ENCODE measurements around the gene TMA7. TPM values are rescaled to one million over a fixed set of nuclear protein-coding genes. Genes with fewer than 3 reads are reported as not detected.
A peak's percentile ranks its signal among the peaks of the same experiment; 100 is the strongest.

The TMA7 gene
- total RNA-seq, 1 donor from 2014 or later = 510 TPM

- Mint-ChIP-seq H3K9me3 (no peaks in the 10 kb centered on the region), H3K4me1 (peaks cover 30% of the 10 kb centered on the region), H3K27ac (peak overlapping the region; percentile 67), H3K4me3 (peak overlapping the region; percentile 30), H3K27me3 (ENCODE audit: insufficient read depth, low read depth) (no peaks in the 10 kb centered on the region), H3K36me3 (peaks cover 4% of the 10 kb centered on the region)
- H2AFZ ChIP-seq (replicated peaks) = no peak overlapping the region
- peaks cover 40% of the 10 kb centered on the region for H3K79me2 ChIP-seq (ENCODE audit: low read depth)
- no peaks in the 10 kb centered on the region for H3K9me3 ChIP-seq (ENCODE audit: low read depth)
- no peak for TF ChIP-seq EZH2 (IDR thresholded peaks at IDR 0.05)
- TF ChIP-seq CTCF (IDR thresholded peaks at IDR 0.05) = no peak
- TF ChIP-seq EZH2phosphoT487 (IDR thresholded peaks at IDR 0.05) = no peak
- H3K4me1 ChIP-seq = peaks cover 20% of the 10 kb centered on the region
- H3K27me3 ChIP-seq = no peaks in the 10 kb centered on the region
- no peaks in the 10 kb centered on the region for H3K36me3 ChIP-seq
- H3K9ac ChIP-seq = no peak overlapping the region
- DNase-seq (ENCODE audit: low spot score) = no peak
- no peaks in the 10 kb centered on the region for H4K20me1 ChIP-seq (ENCODE audit: low read depth)
- H3F3A ChIP-seq (ENCODE audit: low read depth) = peaks cover 66% of the 10 kb centered on the region
- H3K4me3 ChIP-seq = no peak overlapping the region
- H3K27ac ChIP-seq = no peak overlapping the region
- no peak overlapping the region for H3K4me2 ChIP-seq
Observed at GRCh38 chr3:48434591-48435222, 5.3 kb upstream of the TMA7 start.

- H3K27me3 ChIP-seq = no peaks in the 10 kb centered on the region
- H3K9me3 ChIP-seq (ENCODE audit: low read depth) = no peaks in the 10 kb centered on the region
- Mint-ChIP-seq H3K27ac (peak overlapping the region; percentile 15), H3K9me3 (no peaks in the 10 kb centered on the region), H3K36me3 (peaks cover 4% of the 10 kb centered on the region), H3K4me1 (peaks cover 33% of the 10 kb centered on the region), H3K27me3 (ENCODE audit: insufficient read depth, low read depth) (no peaks in the 10 kb centered on the region), H3K4me3 (no peak overlapping the region)
- no peak overlapping the region for H2AFZ ChIP-seq (replicated peaks)
- peaks cover 63% of the 10 kb centered on the region for H3F3A ChIP-seq (ENCODE audit: low read depth)
- H3K27ac ChIP-seq = no peak overlapping the region
- H3K4me3 ChIP-seq = no peak overlapping the region
- no peaks in the 10 kb centered on the region for H3K36me3 ChIP-seq
- no peak for DNase-seq (ENCODE audit: low spot score)
- no peaks in the 10 kb centered on the region for H4K20me1 ChIP-seq (ENCODE audit: low read depth)
- H3K4me1 ChIP-seq = peaks cover 19% of the 10 kb centered on the region
- TF ChIP-seq EZH2 (IDR thresholded peaks at IDR 0.05) (no peak), CTCF (IDR thresholded peaks at IDR 0.05) (no peak), EZH2phosphoT487 (IDR thresholded peaks at IDR 0.05) (no peak)
- no peak overlapping the region for H3K9ac ChIP-seq
- no peak overlapping the region for H3K4me2 ChIP-seq
- H3K79me2 ChIP-seq (ENCODE audit: low read depth) = peaks cover 39% of the 10 kb centered on the region
Observed at GRCh38 chr3:48435223-48435595, 4.8 kb upstream of the TMA7 start.

GRCh38 chr3:48435774-48436476, 4.1 kb upstream of the TMA7 start:
- H3K4me3 Mint-ChIP-seq = no peak overlapping the region
- H2AFZ ChIP-seq (replicated peaks) = no peak overlapping the region
- H3K4me3 ChIP-seq = no peak overlapping the region
- H3K9me3 Mint-ChIP-seq = no peaks in the 10 kb centered on the region
- peaks cover 4% of the 10 kb centered on the region for H4K20me1 ChIP-seq (ENCODE audit: low read depth)
- H3K36me3 Mint-ChIP-seq = peaks cover 4% of the 10 kb centered on the region
- H3K4me2 ChIP-seq = no peak overlapping the region
- H3F3A ChIP-seq (ENCODE audit: low read depth) = peaks cover 56% of the 10 kb centered on the region
- no peak overlapping the region for H3K9ac ChIP-seq
- no peaks in the 10 kb centered on the region for H3K36me3 ChIP-seq
- no peaks in the 10 kb centered on the region for H3K27me3 ChIP-seq
- H3K27ac ChIP-seq = no peak overlapping the region
- peaks cover 26% of the 10 kb centered on the region for H3K4me1 Mint-ChIP-seq
- H3K27ac Mint-ChIP-seq = no peak overlapping the region
- peaks cover 42% of the 10 kb centered on the region for H3K79me2 ChIP-seq (ENCODE audit: low read depth)
- H3K4me1 ChIP-seq = peaks cover 16% of the 10 kb centered on the region
- no peaks in the 10 kb centered on the region for H3K27me3 Mint-ChIP-seq (ENCODE audit: insufficient read depth, low read depth)
- TF ChIP-seq EZH2phosphoT487 (IDR thresholded peaks at IDR 0.05) (no peak), EZH2 (IDR thresholded peaks at IDR 0.05) (no peak), CTCF (IDR thresholded peaks at IDR 0.05) (peak; percentile 100)
- no peaks in the 10 kb centered on the region for H3K9me3 ChIP-seq (ENCODE audit: low read depth)
- peak; percentile 91 for DNase-seq (ENCODE audit: low spot score)

Data from neural progenitor cell (in vitro differentiated cells).